A673 (cell line): ENCODE results near the gene RNU6-9. TPM values are rescaled to one million over a fixed set of nuclear protein-coding genes. Genes with fewer than 3 reads are reported as not detected.
A peak's percentile ranks its signal among the peaks of the same experiment; 100 is the strongest.

Experiments
- BruUV-seq: library from RNA; stranded (reverse); fragments of 400-500 nt; replicated peaks from 2 replicates; lab custom pipeline; 2021; lab: Mats Ljungman, UMichigan
- CTCF ChIA-PET: fragments of 300-600 bp; sonication (Branson Sonifier 250); formaldehyde crosslinking; loops from one replicate; lab custom pipeline; 2022; ENCODE audit warnings: antibody characterized with exemption; lab: Charles Lee
- POLR2A ChIA-PET: fragments of 300-600 bp; sonication (Branson Sonifier 250); formaldehyde crosslinking; loops from one replicate; lab custom pipeline; 2022; ENCODE audit warnings: antibody characterized with exemption; ENCODE audit not compliant: low non-redundant PET; lab: Charles Lee
- DNase-seq: peaks from one replicate; pipeline ENCODE4 v3.0.0-alpha.2; 2015; ENCODE audit warnings: low spot score
- H3K27ac ChIP-seq: fragments of 200-600 bp; sonication (generic); 2 replicates; pipeline ENCODE4 v1.5.1; 2016; ENCODE audit warnings: mixed run types, low read depth, mild to moderate bottlenecking, mixed read lengths, antibody characterized with exemption, low read length; ENCODE audit not compliant: poor library complexity, severe bottlenecking
- H3K27me3 ChIP-seq: fragments of 200-600 bp; sonication (generic); replicated peaks from 2 replicates; pipeline ENCODE4 v1.6.1; 2017; ENCODE audit warnings: mixed run types, low read depth, mild to moderate bottlenecking, mixed read lengths, antibody characterized with exemption, low read length; ENCODE audit not compliant: insufficient read depth, poor library complexity
- H3K36me3 ChIP-seq: fragments of 200-600 bp; sonication (generic); 2 replicates; pipeline ENCODE4 v1.6.1; 2016; ENCODE audit warnings: mixed run types, mild to moderate bottlenecking, mixed read lengths, antibody characterized with exemption, low read length; ENCODE audit not compliant: insufficient read depth, poor library complexity, severe bottlenecking
- H3K4me1 ChIP-seq: fragments of 200-600 bp; sonication (generic); 2 replicates; pipeline ENCODE4 v1.6.1; 2017; ENCODE audit warnings: mixed run types, mild to moderate bottlenecking, mixed read lengths, antibody characterized with exemption, low read length; ENCODE audit not compliant: insufficient read depth, poor library complexity, severe bottlenecking
- H3K4me3 ChIP-seq: fragments of 200-600 bp; sonication (generic); 2 replicates; pipeline ENCODE4 v1.5.1; 2016; ENCODE audit warnings: low read depth, mixed run types, mild to moderate bottlenecking, mixed read lengths, low read length; ENCODE audit not compliant: poor library complexity, severe bottlenecking
- H3K9me3 ChIP-seq: fragments of 200-600 bp; sonication (generic); 2 replicates; pipeline ENCODE4 v1.6.1; 2016; ENCODE audit warnings: mixed run types, low read depth, mild to moderate bottlenecking, mixed read lengths, antibody characterized with exemption, low read length; ENCODE audit not compliant: poor library complexity, severe bottlenecking
- EZH2 ChIP-seq: fragments of 200-600 bp; sonication (generic); IDR thresholded peaks from 2 replicates; pipeline ENCODE4 v1.6.1; 2017; ENCODE audit warnings: borderline replicate concordance, low read depth, mild to moderate bottlenecking, mixed read lengths, antibody characterized with exemption, low read length; ENCODE audit not compliant: poor library complexity, severe bottlenecking
- intact Hi-C: fragments of 100-400 bp; cut with micrococcal nuclease; formaldehyde crosslinking; loops from one replicate; pipeline ENCODE4 v1.10.0; 2022; ENCODE audit not compliant: unreplicated experiment
- total RNA-seq: library from RNA; stranded (reverse); gene quantifications from 2 replicates; pipeline ENCODE4 v1.2.3, GENCODE V29; 2021
- TF ChIP-seq, protein P1 (sequence below): fragments of 300-800, 200-600 bp; sonication (generic); conservative IDR thresholded peaks from 2 replicates; pipeline ENCODE4 v1.5.1; 2017; ENCODE audit warnings: low read depth, mild to moderate bottlenecking, antibody characterized with exemption, low read length, moderate library complexity, mixed read lengths

RNU6-9 gene
- total RNA-seq, 1 experiment from 2014 or later: not detected

DNA sequence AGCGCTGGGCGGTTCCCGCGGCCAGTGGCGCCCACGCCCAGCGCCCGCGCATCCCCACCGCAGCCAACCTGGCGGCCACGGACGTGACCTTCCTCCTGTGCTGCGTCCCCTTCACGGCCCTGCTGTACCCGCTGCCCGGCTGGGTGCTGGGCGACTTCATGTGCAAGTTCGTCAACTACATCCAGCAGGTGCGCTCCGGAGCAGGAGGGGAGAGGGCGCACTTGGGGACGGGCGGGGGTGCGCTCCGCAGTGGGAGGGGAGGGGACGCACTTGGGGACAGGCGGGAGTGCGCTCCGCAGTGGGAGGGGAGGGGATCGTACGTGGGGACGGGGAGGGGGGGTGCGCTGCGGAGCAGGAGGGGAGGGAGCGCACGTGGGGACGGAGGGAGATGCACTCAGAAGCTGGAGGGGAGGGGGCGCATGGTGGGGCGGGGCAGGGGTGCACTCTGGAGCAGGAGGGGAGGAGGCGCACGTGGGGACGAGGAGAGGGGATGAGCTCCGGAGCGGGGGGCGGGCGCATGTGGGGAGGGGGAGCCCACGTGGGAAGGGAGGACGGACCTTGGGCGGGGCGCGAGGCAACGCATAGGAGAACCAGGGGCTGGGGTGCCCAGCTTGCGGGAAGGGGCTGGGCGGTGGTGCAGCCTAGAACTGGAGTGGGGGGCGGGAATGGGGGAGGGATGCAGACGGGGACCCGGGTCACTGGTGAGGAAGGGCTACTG, 25.4 kb downstream of the RNU6-9 start:
- peak overlapping the region; percentile 33 for H3K4me3 ChIP-seq
- no peaks in the 10 kb centered on the region for H3K36me3 ChIP-seq
- intact Hi-C loops: loop anchor here (10.0 kb wide), 1 partner anchor 254 kb away; the partner anchor contains the start of gene RNF126
- no peak overlapping the region for H3K27ac ChIP-seq
- BruUV-seq: no TSS peak
- TF ChIP-seq, protein P1, sequence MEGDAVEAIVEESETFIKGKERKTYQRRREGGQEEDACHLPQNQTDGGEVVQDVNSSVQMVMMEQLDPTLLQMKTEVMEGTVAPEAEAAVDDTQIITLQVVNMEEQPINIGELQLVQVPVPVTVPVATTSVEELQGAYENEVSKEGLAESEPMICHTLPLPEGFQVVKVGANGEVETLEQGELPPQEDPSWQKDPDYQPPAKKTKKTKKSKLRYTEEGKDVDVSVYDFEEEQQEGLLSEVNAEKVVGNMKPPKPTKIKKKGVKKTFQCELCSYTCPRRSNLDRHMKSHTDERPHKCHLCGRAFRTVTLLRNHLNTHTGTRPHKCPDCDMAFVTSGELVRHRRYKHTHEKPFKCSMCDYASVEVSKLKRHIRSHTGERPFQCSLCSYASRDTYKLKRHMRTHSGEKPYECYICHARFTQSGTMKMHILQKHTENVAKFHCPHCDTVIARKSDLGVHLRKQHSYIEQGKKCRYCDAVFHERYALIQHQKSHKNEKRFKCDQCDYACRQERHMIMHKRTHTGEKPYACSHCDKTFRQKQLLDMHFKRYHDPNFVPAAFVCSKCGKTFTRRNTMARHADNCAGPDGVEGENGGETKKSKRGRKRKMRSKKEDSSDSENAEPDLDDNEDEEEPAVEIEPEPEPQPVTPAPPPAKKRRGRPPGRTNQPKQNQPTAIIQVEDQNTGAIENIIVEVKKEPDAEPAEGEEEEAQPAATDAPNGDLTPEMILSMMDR: no peak
- peak; percentile 37 for TF ChIP-seq EZH2
- peaks cover 22% of the 10 kb centered on the region for H3K4me1 ChIP-seq
- DNase-seq: peak; percentile 56
- peaks cover 37% of the 10 kb centered on the region for H3K27me3 ChIP-seq
- ChIA-PET POLR2A (no interaction called here), CTCF (interaction anchor here (1.2 kb wide), 1 partner anchor 106 kb away, joined by 5 read pairs; no protein-coding TSS in a partner anchor)
- H3K9me3 ChIP-seq: no peaks in the 10 kb centered on the region

DNA sequence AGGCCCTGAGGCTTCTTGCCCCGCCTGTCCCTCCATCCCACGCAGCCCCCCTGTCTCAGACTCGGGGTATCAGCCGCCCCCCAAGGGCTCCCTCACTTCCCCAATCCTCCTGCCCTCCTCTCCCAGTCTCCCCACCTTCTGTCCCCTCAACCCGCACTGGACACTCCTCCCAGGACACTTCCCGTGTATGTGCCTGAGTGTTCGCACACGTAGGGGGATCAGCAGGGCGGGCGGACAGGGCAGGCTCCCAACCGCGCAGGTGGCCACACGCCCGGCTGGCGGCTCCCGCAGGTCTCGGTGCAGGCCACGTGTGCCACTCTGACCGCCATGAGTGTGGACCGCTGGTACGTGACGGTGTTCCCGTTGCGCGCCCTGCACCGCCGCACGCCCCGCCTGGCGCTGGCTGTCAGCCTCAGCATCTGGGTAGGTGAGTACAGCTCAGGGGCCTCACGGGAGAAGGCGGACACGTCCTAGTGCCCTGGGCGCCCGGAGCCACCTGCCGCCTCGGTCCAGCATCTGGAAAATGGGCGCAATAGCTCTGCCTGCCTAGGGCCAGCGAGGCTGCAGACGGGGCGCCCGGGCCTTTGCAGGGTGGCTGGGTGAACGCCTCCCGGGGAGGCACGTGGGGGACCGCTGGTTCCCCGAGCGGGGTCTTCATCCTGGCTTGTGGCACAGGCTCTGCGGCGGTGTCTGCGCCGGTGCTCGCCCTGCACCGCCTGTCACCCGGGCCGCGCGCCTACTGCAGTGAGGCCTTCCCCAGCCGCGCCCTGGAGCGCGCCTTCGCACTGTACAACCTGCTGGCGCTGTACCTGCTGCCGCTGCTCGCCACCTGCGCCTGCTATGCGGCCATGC, 26.1 kb downstream of the RNU6-9 start:
- Histone ChIP-seq H3K4me3 (peak overlapping the region; percentile 43), H3K27ac (no peak overlapping the region), H3K36me3 (no peaks in the 10 kb centered on the region), H3K9me3 (no peaks in the 10 kb centered on the region), H3K27me3 (peaks cover 37% of the 10 kb centered on the region), H3K4me1 (peaks cover 24% of the 10 kb centered on the region)
- DNase-seq: peak; percentile 52
- POLR2A ChIA-PET: interaction anchor here (0.6 kb wide), 1 partner anchor 284 kb away, joined by 3 read pairs; no protein-coding TSS in a partner anchor
- CTCF ChIA-PET: interaction anchor here (1.2 kb wide), 1 partner anchor 106 kb away, joined by 5 read pairs; no protein-coding TSS in a partner anchor
- BruUV-seq: no TSS peak
- TF ChIP-seq EZH2: peak; percentile 89
- TF ChIP-seq, protein P1: no peak
- intact Hi-C loops: loop anchor here (2.0 to 10.0 kb wide), 5 partner anchors 57 to 323 kb away; partner anchors contain the start of genes ATP5F1D and RNF126

DNA sequence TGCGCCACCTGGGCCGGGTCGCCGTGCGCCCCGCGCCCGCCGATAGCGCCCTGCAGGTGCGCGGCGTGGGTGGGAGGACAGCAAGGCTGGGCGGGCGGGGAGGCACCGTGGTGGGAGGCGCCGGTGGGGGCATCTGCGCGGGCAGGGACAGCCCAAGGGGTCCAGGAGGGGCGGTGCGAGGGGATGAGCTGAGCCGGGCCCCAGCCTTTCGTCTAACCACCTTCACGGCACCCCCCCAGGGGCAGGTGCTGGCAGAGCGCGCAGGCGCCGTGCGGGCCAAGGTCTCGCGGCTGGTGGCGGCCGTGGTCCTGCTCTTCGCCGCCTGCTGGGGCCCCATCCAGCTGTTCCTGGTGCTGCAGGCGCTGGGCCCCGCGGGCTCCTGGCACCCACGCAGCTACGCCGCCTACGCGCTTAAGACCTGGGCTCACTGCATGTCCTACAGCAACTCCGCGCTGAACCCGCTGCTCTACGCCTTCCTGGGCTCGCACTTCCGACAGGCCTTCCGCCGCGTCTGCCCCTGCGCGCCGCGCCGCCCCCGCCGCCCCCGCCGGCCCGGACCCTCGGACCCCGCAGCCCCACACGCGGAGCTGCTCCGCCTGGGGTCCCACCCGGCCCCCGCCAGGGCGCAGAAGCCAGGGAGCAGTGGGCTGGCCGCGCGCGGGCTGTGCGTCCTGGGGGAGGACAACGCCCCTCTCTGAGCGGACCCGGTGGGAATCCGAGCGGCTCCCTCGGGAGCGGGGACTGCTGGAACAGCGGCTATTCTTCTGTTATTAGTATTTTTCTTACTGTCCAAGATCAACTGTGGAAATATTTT, 27.0 kb downstream of the RNU6-9 start:
- ChIA-PET CTCF (interaction anchor here (1.2 kb wide), 1 partner anchor 107 kb away, joined by 5 read pairs; no protein-coding TSS in a partner anchor), POLR2A (interaction anchor here (0.6 kb wide), 2 partner anchors 99 to 283 kb away, joined by 3 to 9 read pairs; no protein-coding TSS in a partner anchor)
- TF ChIP-seq, protein P1: no peak
- peak; percentile 35 for TF ChIP-seq EZH2
- BruUV-seq: no TSS peak
- Histone ChIP-seq H3K27ac (no peak overlapping the region), H3K27me3 (peaks cover 37% of the 10 kb centered on the region), H3K4me1 (peaks cover 30% of the 10 kb centered on the region), H3K4me3 (peak overlapping the region; percentile 43), H3K9me3 (no peaks in the 10 kb centered on the region), H3K36me3 (no peaks in the 10 kb centered on the region)
- DNase-seq: peak; percentile 65
- intact Hi-C loops: loop anchor here (2.0 to 5.0 kb wide), 4 partner anchors 57 to 322 kb away; partner anchors contain the start of gene ATP5F1D
